GM21576 (cell line): ENCODE data around the gene SEPTIN5.

Experiments
- ATAC-seq: cut with Tn5 transposase; IDR thresholded peaks from one replicate; pipeline ENCODE4 v1.9.1; 2021; ENCODE audit warnings: mild to moderate bottlenecking, moderate library complexity; ENCODE audit not compliant: unreplicated experiment

The SEPTIN5 gene

GRCh38 chr22:19705181-19705934, 8.9 kb upstream of the SEPTIN5 start:
- no peak for ATAC-seq

GRCh38 chr22:19706661-19707151, 7.6 kb upstream of the SEPTIN5 start:
- ATAC-seq: no peak

GRCh38 chr22:19707347-19708290, 6.7 kb upstream of the SEPTIN5 start:
- no peak for ATAC-seq

- no peak for ATAC-seq
Measured at GRCh38 chr22:19708321-19709011, 5.8 kb upstream of the SEPTIN5 start.

GRCh38 chr22:19709063-19709769, 5.1 kb upstream of the SEPTIN5 start:
- ATAC-seq: no peak

GRCh38 chr22:19710020-19710768, 4.1 kb upstream of the SEPTIN5 start:
- ATAC-seq: no peak

- ATAC-seq: no peak
Measured at GRCh38 chr22:19710769-19711106, 3.6 kb upstream of the SEPTIN5 start.

GRCh38 chr22:19713245-19713644, 1.1 kb upstream of the SEPTIN5 start:
- no peak for ATAC-seq

- no peak for ATAC-seq
Measured at GRCh38 chr22:19713650-19714311, 522 bp upstream of the SEPTIN5 start.

GRCh38 chr22:19715188-19715930, 1.1 kb downstream of the SEPTIN5 start:
- no peak for ATAC-seq

GRCh38 chr22:19716041-19716828, 1.9 kb downstream of the SEPTIN5 start:
- ATAC-seq: no peak

- no peak for ATAC-seq
Measured at GRCh38 chr22:19716829-19717105, 2.5 kb downstream of the SEPTIN5 start.

GRCh38 chr22:19717181-19717580, 2.9 kb downstream of the SEPTIN5 start:
- no peak for ATAC-seq

GRCh38 chr22:19717691-19718455, 3.6 kb downstream of the SEPTIN5 start:
- ATAC-seq: no peak

GRCh38 chr22:19718456-19719049, 4.2 kb downstream of the SEPTIN5 start:
- no peak for ATAC-seq

- no peak for ATAC-seq
Measured at GRCh38 chr22:19719050-19719482, 4.8 kb downstream of the SEPTIN5 start.

- ATAC-seq: no peak
Measured at GRCh38 chr22:19719488-19720021, 5.3 kb downstream of the SEPTIN5 start.
